Measurements from ENCODE around the gene LHX3.

The LHX3 gene

GRCh38 chr9:136207616-136208015 is 2.7 kb upstream of the LHX3 start:
- no peak for DNase-seq (ENCODE audit: low read depth)

- DNase-seq (ENCODE audit: low read depth): no peak
Observed at GRCh38 chr9:136206602-136207275, 1.8 kb upstream of the LHX3 start.

DNA sequence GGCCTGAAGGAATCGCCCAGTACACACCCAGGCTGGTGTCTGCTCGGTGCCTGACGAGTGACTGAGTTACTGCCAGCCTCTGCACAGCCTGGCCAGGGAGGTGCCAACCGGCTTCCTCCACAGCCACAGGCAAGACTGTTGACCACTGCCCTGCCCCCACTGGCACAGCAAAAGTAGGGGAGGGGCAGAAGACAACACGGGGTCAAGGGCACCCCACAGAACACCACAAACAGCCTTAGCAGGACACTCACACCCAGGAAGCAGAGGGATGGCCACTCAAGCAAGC is 722 bp upstream of the LHX3 start:
- DNase-seq (ENCODE audit: low read depth): no peak

DNA sequence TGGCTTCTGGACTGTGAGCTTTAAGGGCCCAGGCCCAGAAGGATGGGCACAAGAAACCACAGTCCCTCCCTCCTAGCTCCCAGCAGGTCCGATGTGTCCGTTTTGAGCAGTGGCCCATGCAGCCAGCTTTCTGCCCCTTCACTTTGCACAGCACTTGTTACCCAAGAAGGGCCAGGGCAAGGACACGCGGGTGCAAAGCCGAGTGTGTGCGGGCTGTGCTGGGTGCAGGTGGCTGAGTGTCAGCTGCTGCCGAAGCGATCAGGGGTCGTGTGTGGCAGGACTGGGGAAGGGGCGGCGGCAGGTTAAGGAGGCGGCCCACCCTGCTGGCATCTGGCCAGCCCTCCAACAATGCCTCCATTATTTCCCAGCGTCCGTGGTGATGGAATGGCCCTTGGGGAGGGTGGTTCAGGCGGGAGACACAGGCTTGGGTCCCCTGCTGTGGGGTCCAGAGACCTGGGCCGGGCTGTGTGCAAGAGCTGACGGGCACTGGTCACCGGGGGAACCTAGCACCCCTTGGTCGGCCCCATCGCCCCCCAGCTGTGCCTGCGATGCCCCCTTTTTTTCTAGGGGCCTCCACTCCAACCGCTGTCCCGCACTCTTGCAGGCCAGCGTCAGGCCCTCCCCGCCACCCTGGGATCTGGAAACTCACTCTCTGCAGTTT is 653 bp downstream of the LHX3 start:
- DNase-seq (ENCODE audit: low read depth): no peak

DNA sequence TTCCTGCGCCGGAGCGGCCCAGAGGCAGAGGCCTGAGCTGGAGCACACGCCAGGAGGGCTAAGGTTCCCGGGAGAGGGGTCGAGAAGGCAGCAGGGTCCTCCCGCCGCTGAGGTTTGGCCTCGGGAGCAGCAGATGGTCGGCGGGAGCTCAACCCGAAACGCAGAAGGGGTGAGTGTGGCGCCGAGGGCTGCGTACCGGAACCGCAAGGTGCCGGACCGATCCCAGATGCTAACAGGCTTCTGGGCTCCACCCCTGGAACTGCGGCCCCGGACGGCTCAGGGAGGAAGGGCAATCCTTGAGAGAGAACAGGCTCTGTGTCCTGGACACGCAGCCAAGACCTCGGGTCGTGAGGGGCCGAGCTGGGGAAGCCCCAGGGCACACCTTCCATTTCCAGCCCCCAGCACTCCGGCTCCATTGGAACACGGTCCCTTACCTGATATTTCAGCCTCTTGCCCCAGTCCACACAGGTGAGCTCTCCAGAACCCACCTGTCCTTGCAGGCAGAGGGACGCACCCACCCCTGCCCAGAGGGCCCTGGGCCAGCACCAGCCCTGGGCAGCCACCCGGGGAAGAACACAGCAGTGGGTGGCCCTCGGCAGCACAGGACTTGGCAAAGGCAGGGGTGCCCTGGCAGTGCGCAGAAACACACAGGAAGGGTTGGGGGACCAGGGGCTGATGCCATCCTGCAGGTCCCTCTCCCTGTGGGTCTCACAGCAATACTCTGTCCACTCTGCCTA is 1.4 kb downstream of the LHX3 start:
- DNase-seq (ENCODE audit: low read depth): no peak

DNA sequence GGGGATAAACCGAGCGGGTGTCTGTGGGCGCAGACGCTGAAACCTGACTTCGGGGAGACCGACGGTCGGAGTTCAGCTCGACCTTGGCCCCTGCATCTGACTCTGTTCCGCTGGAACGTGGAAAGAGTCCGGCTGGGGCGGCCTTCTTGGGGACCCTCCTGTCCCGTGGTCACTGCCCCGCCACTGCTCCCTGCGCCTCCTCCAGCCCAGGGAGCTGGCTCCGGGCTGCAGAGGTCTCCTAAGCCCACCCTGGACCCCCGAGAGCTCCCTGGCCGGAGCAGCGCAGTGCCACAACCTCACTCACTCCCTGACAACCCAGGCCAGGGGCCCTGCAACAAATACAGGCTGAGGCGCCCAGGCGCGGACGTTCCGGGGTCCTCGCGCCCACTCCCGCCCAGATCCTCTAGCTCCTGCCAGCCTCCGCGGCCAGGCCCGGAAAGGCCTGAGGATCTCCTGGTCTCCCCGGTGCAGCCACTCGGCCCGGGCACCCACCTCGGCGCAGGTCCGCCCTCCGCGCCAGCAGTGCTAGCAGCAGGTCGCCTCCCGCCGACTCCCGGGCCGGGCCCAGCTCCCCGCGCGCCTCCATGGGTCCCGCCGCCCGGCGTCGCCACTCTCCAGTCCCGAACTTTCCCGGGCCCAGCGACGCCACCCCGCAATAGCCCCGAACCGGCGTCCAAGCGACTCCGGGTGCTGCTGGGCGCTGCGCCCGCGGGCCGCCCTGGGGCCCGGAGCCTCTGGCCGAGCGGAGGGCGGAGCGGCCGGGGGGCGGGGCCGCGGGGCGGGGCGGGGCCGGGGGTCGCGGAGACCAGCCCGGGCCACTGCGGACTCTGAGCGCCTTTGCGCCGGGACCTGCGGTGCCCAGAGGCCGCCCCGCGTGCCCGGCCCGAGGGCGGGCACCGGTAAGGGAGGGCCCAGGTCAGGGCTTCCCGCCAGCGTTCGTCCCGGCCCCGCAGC is 2.2 kb downstream of the LHX3 start:
- DNase-seq (ENCODE audit: low read depth): no peak

GRCh38 chr9:136201609-136202453 is 3.1 kb downstream of the LHX3 start:
- no peak for DNase-seq (ENCODE audit: low read depth)

DNA sequence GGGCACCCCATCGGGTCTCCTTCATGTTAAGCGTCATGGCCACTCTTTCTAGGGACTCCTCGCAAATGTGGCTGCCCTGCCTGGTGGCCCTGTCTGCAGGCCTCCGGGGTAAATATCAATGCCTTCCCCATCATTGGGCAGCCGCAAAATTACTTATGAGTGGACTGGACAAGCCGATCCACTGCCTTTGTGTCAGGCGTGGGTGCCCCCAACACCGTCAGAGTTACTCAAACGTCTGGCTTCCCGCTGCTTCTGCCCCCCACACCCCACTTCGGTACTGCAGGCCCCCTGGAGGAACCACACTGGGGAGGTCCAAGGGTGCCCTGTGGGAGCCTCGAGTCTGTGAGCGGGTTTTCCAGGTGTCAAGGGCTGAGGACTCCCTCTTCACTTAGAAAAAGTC is 3.8 kb downstream of the LHX3 start:
- DNase-seq (ENCODE audit: low read depth): no peak

DNA sequence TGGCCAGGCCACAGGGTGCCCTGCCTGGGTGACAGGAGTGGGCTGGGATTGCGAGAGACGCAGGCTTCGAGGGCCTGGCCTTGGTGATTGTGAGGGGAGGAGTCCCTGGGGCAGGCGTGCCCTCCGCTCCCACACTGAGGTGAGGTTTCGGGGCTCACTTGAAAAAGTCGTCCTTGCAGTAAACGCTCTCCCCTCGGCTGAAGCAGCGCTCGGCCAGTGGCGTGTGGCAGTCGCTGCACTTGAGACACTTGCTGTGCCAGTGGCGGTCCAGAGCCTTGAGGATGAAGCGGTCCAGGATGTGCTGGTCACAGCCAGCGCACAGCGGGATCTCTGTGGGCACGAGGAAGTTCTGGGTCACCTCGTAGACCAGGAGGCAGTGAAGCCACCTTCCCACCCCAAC is 4.5 kb downstream of the LHX3 start:
- no peak for DNase-seq (ENCODE audit: low read depth)

GRCh38 chr9:136199391-136200288 is 5.3 kb downstream of the LHX3 start:
- no peak for DNase-seq (ENCODE audit: low read depth)

DNA sequence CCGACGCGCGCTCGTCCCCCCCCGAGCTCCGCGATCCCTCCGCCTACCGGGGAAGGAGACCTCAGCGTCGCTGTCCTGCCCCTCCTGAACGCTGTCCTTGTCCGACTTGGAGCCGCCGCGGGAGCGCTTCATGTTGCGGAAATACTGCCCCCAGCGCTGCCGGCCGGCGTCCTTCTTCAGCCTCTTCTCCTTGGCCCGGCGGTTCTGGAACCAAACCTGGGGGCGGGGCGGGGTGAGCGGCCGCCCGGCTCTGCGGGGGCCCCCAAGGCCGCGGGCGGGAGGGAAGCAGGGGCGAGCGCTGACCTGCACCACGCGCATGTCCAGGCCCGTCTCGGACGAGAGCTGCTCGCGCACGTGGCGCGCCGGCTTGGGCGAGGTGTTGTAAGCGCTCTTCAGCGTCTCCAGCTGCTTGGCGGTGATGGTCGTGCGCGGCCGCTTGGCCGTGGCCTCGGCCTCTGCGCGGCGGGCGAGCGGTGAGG is 6.3 kb downstream of the LHX3 start:
- DNase-seq (ENCODE audit: low read depth): no peak

GRCh38 chr9:136197930-136198604 is 6.9 kb downstream of the LHX3 start:
- no peak for DNase-seq (ENCODE audit: low read depth)

GRCh38 chr9:136197084-136197875 is 7.6 kb downstream of the LHX3 start:
- DNase-seq (ENCODE audit: low read depth): no peak

- no peak for DNase-seq (ENCODE audit: low read depth)
Observed at GRCh38 chr9:136196404-136197083, 8.4 kb downstream of the LHX3 start.

GRCh38 chr9:136194540-136194939 is 10.4 kb downstream of the LHX3 start:
- DNase-seq (ENCODE audit: low read depth): no peak

GRCh38 chr9:136193891-136194279 is 11.0 kb downstream of the LHX3 start:
- DNase-seq (ENCODE audit: low read depth): no peak

DNA sequence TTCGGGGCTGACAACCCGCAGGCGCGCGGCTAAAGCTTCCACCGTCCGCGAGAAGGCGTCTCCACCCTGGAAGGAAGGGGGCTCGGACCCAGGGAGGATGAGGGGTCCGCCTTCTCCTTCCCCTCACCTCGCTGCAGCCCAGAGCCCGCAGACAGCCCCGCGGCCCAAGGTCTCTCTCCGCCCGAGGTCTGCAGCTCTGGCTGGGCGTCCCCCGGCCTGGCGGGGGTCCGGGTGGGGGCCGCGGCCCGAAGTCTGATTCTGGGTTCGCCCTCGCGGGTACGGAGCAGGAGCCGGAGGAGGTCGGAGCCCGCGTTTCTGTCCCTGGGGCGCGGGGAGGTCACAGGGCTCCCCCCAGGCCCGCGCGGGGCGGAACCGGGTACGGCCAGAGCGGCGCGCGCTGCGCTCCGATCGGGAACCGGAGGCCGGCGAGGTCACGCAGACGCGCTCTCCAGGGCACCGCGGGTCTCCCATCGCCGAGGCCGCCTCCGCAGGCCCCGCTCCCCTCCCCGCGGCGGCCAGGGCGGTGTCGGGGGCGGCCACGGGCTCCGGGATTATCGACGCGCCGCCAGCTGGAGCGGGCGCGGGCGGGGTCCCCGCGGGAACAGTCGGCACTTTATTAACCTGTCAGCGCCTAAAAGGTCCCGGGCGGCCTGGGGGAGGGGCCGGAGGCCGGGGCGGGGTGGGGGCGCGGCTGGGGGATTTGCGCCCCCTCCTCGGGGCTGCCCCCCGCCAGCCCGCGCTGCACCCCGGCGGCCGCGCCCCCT is 11.6 kb downstream of the LHX3 start:
- no peak for DNase-seq (ENCODE audit: low read depth)
